ENCODE data around the gene SOCS7. TPM values are rescaled to one million over a fixed set of nuclear protein-coding genes. Genes with fewer than 3 reads are reported as not detected.

The SOCS7 gene
- total and polyA plus RNA-seq, 2 donors (not counting 1 experiment from before 2014, with no cell fraction given) = 9.4 to 20.8 TPM

- Histone ChIP-seq H3K27ac (ENCODE audit: low read length in 2 of 2) (no peak overlapping the region), H2AFZ (ENCODE audit: insufficient read depth, low read depth, low read length, poor library complexity, severe bottlenecking) (no peak overlapping the region), H3K4me3 (ENCODE audit: control extremely low read depth in 1 of 5, extremely low read depth in 1 of 5, insufficient read depth in 1 of 5, low read depth in 2 of 5, low read length in 4 of 5) (no peak overlapping the region), H3K4me1 (ENCODE audit: control insufficient read depth in 2 of 2, insufficient read depth in 2 of 2, low read length in 2 of 2) (peaks cover 9 to 19% of the 10 kb centered on the region in 2 donors), H3K4me2 (replicated peaks; ENCODE audit: low read depth, low read length, poor library complexity, severe bottlenecking) (no peak overlapping the region), H3K36me3 (replicated peaks in 1 of 2; ENCODE audit: control extremely low read depth in 1 of 2, control insufficient read depth in 1 of 2, extremely low read depth in 1 of 2, insufficient read depth in 2 of 2, low read length in 1 of 2) (no peaks in the 10 kb centered on the region), H3K27me3 (replicated peaks in 1 of 4; ENCODE audit: control extremely low read depth in 1 of 4, control insufficient read depth in 3 of 4, insufficient read depth in 4 of 4, low read length in 3 of 4) (peaks cover 0 to 30% (median 7%) of the 10 kb centered on the region in 4 experiments), H3K9me3 (ENCODE audit: control extremely low read depth in 1 of 3, control insufficient read depth in 2 of 3, insufficient read depth in 1 of 3, low read length in 2 of 3) (no peaks in the 10 kb centered on the region), H3K9ac (ENCODE audit: low read length) (no peak overlapping the region), H4K20me1 (ENCODE audit: control insufficient read depth, insufficient read depth, low read length, poor library complexity, severe bottlenecking) (no peaks in the 10 kb centered on the region), H3K79me2 (ENCODE audit: control insufficient read depth, insufficient read depth, low read length) (no peaks in the 10 kb centered on the region)
- DNase-seq (no peak), ATAC-seq (ENCODE audit: low read depth) (no peak)
- H3K27ac Mint-ChIP-seq = no peak overlapping the region
- peaks cover 30% of the 10 kb centered on the region for H3K27me3 Mint-ChIP-seq
- H3K4me1 Mint-ChIP-seq = peaks cover 13% of the 10 kb centered on the region
- H3K4me3 Mint-ChIP-seq = peak overlapping the region; percentile 73
- no peaks in the 10 kb centered on the region for H3K9me3 Mint-ChIP-seq (ENCODE audit: insufficient read depth)
- intact Hi-C loops (cut with micrococcal nuclease) = no loop called here
- POLR2A ChIA-PET = no interaction called here
- 94% methylated on average over 2 of the region's 2 CpGs for WGBS (ENCODE audit: insufficient coverage)
- CTCF ChIA-PET = no interaction called here
- TF ChIP-seq, protein P1, sequence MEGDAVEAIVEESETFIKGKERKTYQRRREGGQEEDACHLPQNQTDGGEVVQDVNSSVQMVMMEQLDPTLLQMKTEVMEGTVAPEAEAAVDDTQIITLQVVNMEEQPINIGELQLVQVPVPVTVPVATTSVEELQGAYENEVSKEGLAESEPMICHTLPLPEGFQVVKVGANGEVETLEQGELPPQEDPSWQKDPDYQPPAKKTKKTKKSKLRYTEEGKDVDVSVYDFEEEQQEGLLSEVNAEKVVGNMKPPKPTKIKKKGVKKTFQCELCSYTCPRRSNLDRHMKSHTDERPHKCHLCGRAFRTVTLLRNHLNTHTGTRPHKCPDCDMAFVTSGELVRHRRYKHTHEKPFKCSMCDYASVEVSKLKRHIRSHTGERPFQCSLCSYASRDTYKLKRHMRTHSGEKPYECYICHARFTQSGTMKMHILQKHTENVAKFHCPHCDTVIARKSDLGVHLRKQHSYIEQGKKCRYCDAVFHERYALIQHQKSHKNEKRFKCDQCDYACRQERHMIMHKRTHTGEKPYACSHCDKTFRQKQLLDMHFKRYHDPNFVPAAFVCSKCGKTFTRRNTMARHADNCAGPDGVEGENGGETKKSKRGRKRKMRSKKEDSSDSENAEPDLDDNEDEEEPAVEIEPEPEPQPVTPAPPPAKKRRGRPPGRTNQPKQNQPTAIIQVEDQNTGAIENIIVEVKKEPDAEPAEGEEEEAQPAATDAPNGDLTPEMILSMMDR (IDR thresholded peaks at IDR 0.05) = no peak
- no peak for TF ChIP-seq EZH2 (IDR thresholded peaks at IDR 0.05; ENCODE audit: borderline replicate concordance, insufficient read depth, low read depth, low read length, poor library complexity, severe bottlenecking)
These were observed 79.2 kb downstream of the SOCS7 start for GRCh38 chr17:38430822-38431221.

GRCh38 chr17:38431346-38432145 is 79.9 kb downstream of the SOCS7 start:
- no peak overlapping the region for H3K27ac ChIP-seq (ENCODE audit: low read length in 2 of 2)
- no peaks in the 10 kb centered on the region for H4K20me1 ChIP-seq (ENCODE audit: control insufficient read depth, insufficient read depth, low read length, poor library complexity, severe bottlenecking)
- DNase-seq = no peak
- Mint-ChIP-seq H3K9me3 (ENCODE audit: insufficient read depth) (no peaks in the 10 kb centered on the region), H3K4me3 (no peak overlapping the region), H3K4me1 (peaks cover 13% of the 10 kb centered on the region), H3K27ac (no peak overlapping the region), H3K27me3 (peaks cover 30% of the 10 kb centered on the region)
- 85% methylated on average over 6 of the region's 10 CpGs for WGBS (ENCODE audit: insufficient coverage)
- H3K4me1 ChIP-seq (ENCODE audit: control insufficient read depth in 2 of 2, insufficient read depth in 2 of 2, low read length in 2 of 2) = peaks cover 9 to 19% of the 10 kb centered on the region in 2 donors
- ChIA-PET POLR2A (no interaction called here), CTCF (interaction anchor here (1.3 kb wide), 1 partner anchor 19 kb away, joined by 3 read pairs; no protein-coding TSS in a partner anchor)
- no peaks in the 10 kb centered on the region for H3K79me2 ChIP-seq (ENCODE audit: control insufficient read depth, insufficient read depth, low read length)
- H3K4me3 ChIP-seq (ENCODE audit: control extremely low read depth in 1 of 5, extremely low read depth in 1 of 5, insufficient read depth in 1 of 5, low read depth in 2 of 5, low read length in 4 of 5) = no peak overlapping the region
- no peaks in the 10 kb centered on the region for H3K36me3 ChIP-seq (replicated peaks in 1 of 2; ENCODE audit: control extremely low read depth in 1 of 2, control insufficient read depth in 1 of 2, extremely low read depth in 1 of 2, insufficient read depth in 2 of 2, low read length in 1 of 2)
- TF ChIP-seq EZH2 (IDR thresholded peaks at IDR 0.05; ENCODE audit: borderline replicate concordance, insufficient read depth, low read depth, low read length, poor library complexity, severe bottlenecking) = no peak
- TF ChIP-seq, protein P1 (IDR thresholded peaks at IDR 0.05) = no peak
- intact Hi-C loops (cut with micrococcal nuclease) = no loop called here
- no peak overlapping the region for H3K4me2 ChIP-seq (replicated peaks; ENCODE audit: low read depth, low read length, poor library complexity, severe bottlenecking)
- no peak overlapping the region for H2AFZ ChIP-seq (ENCODE audit: insufficient read depth, low read depth, low read length, poor library complexity, severe bottlenecking)
- no peak for ATAC-seq (ENCODE audit: low read depth)
- H3K27me3 ChIP-seq (replicated peaks in 1 of 4; ENCODE audit: control extremely low read depth in 1 of 4, control insufficient read depth in 3 of 4, insufficient read depth in 4 of 4, low read length in 3 of 4) = peaks cover 0 to 25% (median 7%) of the 10 kb centered on the region in 4 experiments
- H3K9me3 ChIP-seq (ENCODE audit: control extremely low read depth in 1 of 3, control insufficient read depth in 2 of 3, insufficient read depth in 1 of 3, low read length in 2 of 3) = no peaks in the 10 kb centered on the region
- H3K9ac ChIP-seq (ENCODE audit: low read length) = no peak overlapping the region
